Anterior cingulate cortex (tissue), 58 donors: ENCODE measurements around the gene KCTD16.

ENCODE experiments used
- DNase-seq, 58 donors: peaks; one replicate each; lab custom pipeline; 2025; lab: John Stamatoyannopoulos, UW

KCTD16 gene

GRCh38 chr5:144378681-144379080, 208.0 kb downstream of the KCTD16 start:
- no peak for DNase-seq

DNA sequence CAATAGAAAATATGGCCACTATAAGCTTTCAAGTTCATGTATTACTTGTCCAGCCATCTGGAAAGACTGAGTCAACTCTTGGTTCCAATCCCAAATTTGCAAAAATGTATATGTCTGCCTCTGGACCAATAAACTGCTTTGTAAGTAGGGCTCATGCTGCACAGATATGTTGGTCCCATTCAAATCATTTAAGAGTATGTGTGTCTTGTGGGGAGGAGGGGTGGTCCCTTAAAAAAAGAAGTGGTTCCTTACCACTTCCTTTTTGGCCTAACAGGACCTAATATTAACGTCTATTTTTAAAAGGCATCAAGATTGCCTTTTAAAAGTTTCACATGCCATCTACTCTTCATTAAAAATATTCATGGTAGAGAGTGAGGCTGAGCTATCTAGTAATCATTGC, 214.9 kb downstream of the KCTD16 start:
- DNase-seq, result no peak

- DNase-seq, result no peak
Measured at GRCh38 chr5:144386315-144386714, 215.6 kb downstream of the KCTD16 start.

DNA sequence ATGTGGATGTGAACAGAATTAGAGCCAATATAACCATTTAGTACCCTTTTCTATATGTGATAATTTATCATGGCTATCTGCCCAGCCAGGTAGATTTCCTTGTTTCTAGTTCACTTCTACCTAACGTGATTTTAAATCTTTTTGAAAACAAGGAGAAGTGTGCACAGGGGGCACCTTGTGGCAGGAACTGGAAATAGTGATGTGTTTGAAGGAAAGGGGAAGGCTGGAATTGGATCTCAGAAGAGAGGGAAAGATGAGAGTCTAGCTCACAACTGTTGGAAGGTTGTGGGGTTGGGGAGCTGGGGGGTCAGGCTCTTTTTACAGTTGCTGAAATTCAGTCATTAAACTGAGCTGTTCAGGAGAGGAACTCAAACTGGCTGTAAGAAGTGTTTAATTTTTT, 219.5 kb downstream of the KCTD16 start:
- DNase-seq, result no peak

GRCh38 chr5:144391044-144391443, 220.4 kb downstream of the KCTD16 start:
- no peak for DNase-seq

DNA sequence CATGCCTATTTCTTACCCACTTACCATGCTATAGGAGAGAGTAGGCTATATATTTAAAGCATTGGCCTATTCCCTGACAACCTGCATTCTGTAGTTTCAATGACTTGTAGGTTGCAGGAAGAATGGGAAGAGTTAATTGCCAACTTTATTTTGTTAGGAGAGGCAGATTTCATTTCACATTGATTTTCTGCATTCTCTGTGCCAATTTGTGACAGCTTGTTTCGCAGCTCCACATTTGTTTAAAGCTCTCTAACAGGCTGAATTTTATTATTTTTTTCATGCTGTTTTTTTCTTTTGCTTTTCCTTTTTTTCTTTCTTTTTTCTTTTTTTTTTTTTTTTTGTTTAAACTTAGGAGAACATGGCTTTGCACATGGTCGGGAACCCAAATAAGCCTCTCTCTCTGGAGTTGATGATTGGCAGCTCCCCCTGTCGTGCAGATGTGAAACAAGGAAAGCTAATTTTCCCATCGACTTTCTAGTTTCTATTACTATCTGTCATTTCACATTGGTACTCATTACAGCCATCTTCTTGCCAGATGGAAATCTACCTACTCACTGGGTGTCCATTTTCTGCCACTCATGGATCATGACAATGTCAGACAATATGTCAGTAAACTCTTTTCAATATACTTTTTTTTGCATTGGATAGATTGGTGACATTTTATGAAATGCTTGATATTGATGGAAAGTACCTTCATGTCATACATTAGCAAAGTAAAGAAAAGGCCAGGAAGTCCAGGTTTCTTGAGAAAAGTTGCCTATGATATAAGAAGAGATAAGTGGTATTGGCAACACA, 223.2 kb downstream of the KCTD16 start:
- DNase-seq, result no peak

GRCh38 chr5:144395704-144396103, 225.0 kb downstream of the KCTD16 start:
- DNase-seq, result no peak

GRCh38 chr5:144403058-144403457, 232.4 kb downstream of the KCTD16 start:
- DNase-seq, result no peak

GRCh38 chr5:144403817-144404420, 233.2 kb downstream of the KCTD16 start:
- DNase-seq, result no peak

- no peak for DNase-seq
Measured at GRCh38 chr5:144404672-144405071, 234.0 kb downstream of the KCTD16 start.

- no peak for DNase-seq
Measured at GRCh38 chr5:144405991-144406390, 235.3 kb downstream of the KCTD16 start.

DNA sequence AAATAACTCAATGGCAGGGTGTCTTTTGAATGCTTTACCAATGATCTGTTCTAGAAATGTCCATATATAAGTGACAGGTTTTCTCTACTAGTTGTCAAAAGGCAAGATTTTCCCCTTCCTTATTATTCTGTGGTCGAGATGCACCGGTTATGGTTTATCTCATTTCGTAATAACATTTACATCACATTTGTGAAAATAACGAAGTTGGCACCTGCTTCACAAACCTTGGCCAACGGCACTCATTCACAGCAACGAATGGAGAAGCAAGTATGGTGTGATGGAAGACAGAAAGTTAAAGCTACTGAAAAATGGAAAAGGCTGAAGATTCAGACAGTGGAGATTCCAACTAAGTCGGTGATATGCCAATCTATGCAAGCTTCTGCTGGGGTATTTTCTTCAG, 235.8 kb downstream of the KCTD16 start:
- DNase-seq, result no peak

- DNase-seq, result no peak
Measured at GRCh38 chr5:144414202-144415029, 243.7 kb downstream of the KCTD16 start.

DNA sequence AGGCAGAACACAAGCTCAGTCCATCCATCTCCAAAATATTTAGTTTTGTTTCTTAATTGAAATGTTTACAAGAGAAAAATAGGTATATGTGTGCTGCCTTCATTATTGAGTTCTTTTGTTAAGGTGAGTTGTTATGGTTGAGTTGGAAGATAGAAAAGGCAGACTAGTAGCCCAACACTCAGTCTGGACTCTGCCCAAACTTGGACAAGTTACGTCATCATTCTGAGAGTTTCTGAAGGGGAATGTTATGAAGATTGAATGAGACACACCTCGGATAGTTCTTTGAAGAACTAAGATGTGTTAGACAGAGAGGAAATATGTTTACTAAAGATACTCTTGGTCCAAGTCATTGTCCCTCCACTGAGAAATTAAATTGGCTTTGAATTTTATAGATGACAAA, 245.5 kb downstream of the KCTD16 start:
- DNase-seq, result no peak

GRCh38 chr5:144418719-144419118, 248.0 kb downstream of the KCTD16 start:
- DNase-seq, result no peak

GRCh38 chr5:144421411-144421810, 250.7 kb downstream of the KCTD16 start:
- DNase-seq, result peak in 1 of 58 donors; percentile 2

DNA sequence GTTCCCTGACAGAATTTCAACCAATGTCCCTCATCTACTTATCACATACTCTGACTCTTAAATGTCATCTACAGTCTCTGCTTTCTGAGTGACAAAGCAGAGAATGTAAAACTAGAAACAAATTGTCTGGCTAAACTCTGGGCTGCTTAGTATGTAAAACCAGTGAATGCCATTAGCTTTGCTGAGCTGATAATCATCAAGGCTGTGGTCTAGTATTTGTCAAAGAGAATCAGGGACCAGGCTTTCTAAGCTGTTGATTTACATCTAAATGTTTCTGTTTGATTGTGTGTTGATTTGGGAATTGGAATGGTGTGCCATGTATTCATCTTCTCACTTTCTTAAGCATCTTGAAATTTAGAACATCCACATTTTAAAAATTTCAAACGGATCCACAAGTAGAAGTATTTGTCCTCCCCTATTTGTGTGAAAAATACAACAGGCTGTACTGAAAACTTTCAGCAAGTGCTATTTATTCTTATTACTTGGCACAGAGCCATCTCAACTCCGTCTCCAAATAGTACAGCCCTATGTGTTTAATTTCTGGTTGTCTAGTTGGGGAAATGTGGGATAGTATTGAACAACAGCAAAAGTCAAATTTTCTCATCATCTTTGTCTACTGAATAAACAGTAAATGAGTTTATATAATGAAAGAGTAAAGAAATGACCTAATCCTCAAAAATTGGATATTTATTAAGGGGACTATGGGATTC, 251.5 kb downstream of the KCTD16 start:
- no peak for DNase-seq

GRCh38 chr5:144427866-144428265, 257.2 kb downstream of the KCTD16 start:
- no peak for DNase-seq

DNA sequence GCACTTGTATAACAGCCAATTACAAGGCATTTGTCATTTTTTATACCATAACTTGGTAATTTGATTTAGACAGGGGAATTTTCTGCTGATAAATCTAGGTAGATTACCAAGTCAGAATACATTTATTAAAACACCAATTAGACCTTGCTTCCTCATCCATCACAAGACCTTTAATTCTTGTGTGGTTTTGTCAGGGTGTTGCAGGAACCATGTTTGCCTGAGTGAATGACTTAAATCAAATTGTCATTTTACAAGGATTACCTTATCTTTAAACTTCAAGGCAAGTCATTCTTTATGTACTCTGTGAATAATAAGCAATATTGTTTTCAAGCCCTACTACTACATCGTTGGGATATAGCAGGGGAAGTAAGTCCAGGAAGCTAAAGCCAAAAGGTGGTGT, 257.7 kb downstream of the KCTD16 start:
- DNase-seq, result no peak

- DNase-seq, result no peak
Measured at GRCh38 chr5:144429405-144429804, 258.7 kb downstream of the KCTD16 start.

GRCh38 chr5:144429905-144430304, 259.2 kb downstream of the KCTD16 start:
- DNase-seq, result no peak
